ENCODE data around the gene HTR5A.

GRCh38 chr7:155115288-155115687, 45.2 kb downstream of the HTR5A start:
- TF ChIP-seq UBTF (CRISPR knock-in tag; IDR thresholded peaks at IDR 0.05), result no peak
- TF ChIP-seq ZC3H4 (CRISPR knock-in tag; IDR thresholded peaks at IDR 0.05; ENCODE audit: borderline replicate concordance), result no peak
- TF ChIP-seq FOXA1 (IDR thresholded peaks at IDR 0.05), result no peak
- no peak for TF ChIP-seq FOXA1 (CRISPR knock-in tag; IDR thresholded peaks at IDR 0.05)
- TF ChIP-seq TBX3 (IDR thresholded peaks at IDR 0.05; ENCODE audit: borderline replicate concordance), result no peak
- TF ChIP-seq CTCF (CRISPR knock-in tag; IDR thresholded peaks at IDR 0.05), result no peak
- no peak for TF ChIP-seq POLR2A (IDR thresholded peaks at IDR 0.05; ENCODE audit: insufficient read depth in 1 of 2, low read depth in 2 of 2, low read length in 2 of 2)
- TF ChIP-seq FOSL2 (CRISPR knock-in tag; IDR thresholded peaks at IDR 0.05), result no peak
- TF ChIP-seq SMAD9 (CRISPR knock-in tag; IDR thresholded peaks at IDR 0.05), result no peak
- TF ChIP-seq NCOR1 (IDR thresholded peaks at IDR 0.05; ENCODE audit: borderline replicate concordance, low read length), result no peak
- no peak for TF ChIP-seq HMGXB4 (CRISPR knock-in tag; IDR thresholded peaks at IDR 0.05; ENCODE audit: borderline replicate concordance in 1 of 2, low read depth in 1 of 2)
- no peak for TF ChIP-seq PITX1 (CRISPR knock-in tag; IDR thresholded peaks at IDR 0.05)
- no peak for TF ChIP-seq ELF4 (CRISPR knock-in tag; IDR thresholded peaks at IDR 0.05; ENCODE audit: borderline replicate concordance)
- no peak for TF ChIP-seq ZSCAN9 (CRISPR knock-in tag; IDR thresholded peaks at IDR 0.05; ENCODE audit: borderline replicate concordance)
- TF ChIP-seq ZNF639 (CRISPR knock-in tag; conservative IDR thresholded peaks at IDR 0.05), result no peak
